ENCODE results near the gene ZG16. TPM values are rescaled to one million over a fixed set of nuclear protein-coding genes. Genes with fewer than 3 reads are reported as not detected.

Gene ZG16
- polyA plus RNA-seq, 1 donor (not counting 4 experiments of a cell fraction or from before 2014, with no cell fraction given), result not detected

DNA sequence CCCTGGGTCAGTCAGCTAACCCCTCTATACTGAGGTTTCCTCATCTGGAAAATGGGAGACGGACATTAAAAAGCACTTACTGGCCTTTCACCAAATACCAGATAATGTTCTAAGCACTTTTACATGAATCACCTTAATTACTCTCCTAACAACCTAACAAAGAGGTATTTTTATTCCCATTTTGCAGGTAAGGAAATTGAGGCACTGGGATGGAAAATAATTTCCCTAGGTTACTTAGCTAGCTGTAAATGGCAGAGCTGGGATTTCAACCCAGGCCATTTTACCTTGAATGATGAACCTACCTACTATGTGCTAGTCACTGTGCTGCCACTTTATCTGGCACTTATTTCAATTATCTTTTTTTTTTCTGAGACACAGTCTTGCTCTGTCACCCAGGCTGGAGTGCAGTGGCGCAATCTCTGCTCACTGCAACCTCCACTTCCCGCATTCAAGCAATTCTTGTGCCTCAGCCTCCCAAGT is 16.2 kb downstream of the ZG16 start:
- dilution Hi-C loops (cut with MboI; ENCODE audit: extremely low pct_ligation_motif_present, low sequenced_read_pairs), result no loop called here
- FAIRE-seq, result no peak

GRCh38 chr16:29802416-29802935 is 24.4 kb downstream of the ZG16 start:
- dilution Hi-C loops (cut with MboI; ENCODE audit: extremely low pct_ligation_motif_present, low sequenced_read_pairs), result no loop called here
- H3K36me3 ChIP-seq (ENCODE audit: control insufficient read depth in 2 of 2, extremely low read depth in 1 of 2, insufficient read depth in 2 of 2, low read length in 2 of 2), result peaks cover 19 to 32% of the 10 kb centered on the region in 2 experiments
- H3K4me2 ChIP-seq (ENCODE audit: control insufficient read depth, extremely low read depth, insufficient read depth, low read depth, low read length), result no peak overlapping the region
- H4K20me1 ChIP-seq (ENCODE audit: control insufficient read depth, extremely low read depth, insufficient read depth, low read length), result no peaks in the 10 kb centered on the region
- no peak overlapping the region for H3K9ac ChIP-seq (ENCODE audit: control insufficient read depth, extremely low read depth, insufficient read depth, low read length)
- no peaks in the 10 kb centered on the region for H3K27me3 ChIP-seq (ENCODE audit: control insufficient read depth, extremely low read depth, insufficient read depth, low read length)
- peaks cover 8% of the 10 kb centered on the region for H3K4me1 ChIP-seq (ENCODE audit: control insufficient read depth, extremely low read depth, insufficient read depth, low read length)
- no peaks in the 10 kb centered on the region for H3K9me3 ChIP-seq (ENCODE audit: control insufficient read depth, low read depth, low read length)
- FAIRE-seq (no peak), DNase-seq (ENCODE audit: low read depth, low spot score) (no peak)
- H3K4me3 ChIP-seq (ENCODE audit: control insufficient read depth in 2 of 3, extremely low read depth in 1 of 3, insufficient read depth in 2 of 3, low read depth in 1 of 3, low read length in 3 of 3), result no peak overlapping the region
- no peak overlapping the region for H3K27ac ChIP-seq (ENCODE audit: control insufficient read depth, insufficient read depth, low read length)
- no peaks in the 10 kb centered on the region for H3K9me1 ChIP-seq (ENCODE audit: control insufficient read depth, extremely low read depth, insufficient read depth, low read length)
- no peak overlapping the region for H2AFZ ChIP-seq (ENCODE audit: control insufficient read depth, low read length)
- peaks cover 4% of the 10 kb centered on the region for H3K79me2 ChIP-seq (ENCODE audit: control insufficient read depth, insufficient read depth, low read length)
- no peak for TF ChIP-seq EZH2 (IDR thresholded peaks at IDR 0.05; ENCODE audit: low read length)
- TF ChIP-seq, protein P1, sequence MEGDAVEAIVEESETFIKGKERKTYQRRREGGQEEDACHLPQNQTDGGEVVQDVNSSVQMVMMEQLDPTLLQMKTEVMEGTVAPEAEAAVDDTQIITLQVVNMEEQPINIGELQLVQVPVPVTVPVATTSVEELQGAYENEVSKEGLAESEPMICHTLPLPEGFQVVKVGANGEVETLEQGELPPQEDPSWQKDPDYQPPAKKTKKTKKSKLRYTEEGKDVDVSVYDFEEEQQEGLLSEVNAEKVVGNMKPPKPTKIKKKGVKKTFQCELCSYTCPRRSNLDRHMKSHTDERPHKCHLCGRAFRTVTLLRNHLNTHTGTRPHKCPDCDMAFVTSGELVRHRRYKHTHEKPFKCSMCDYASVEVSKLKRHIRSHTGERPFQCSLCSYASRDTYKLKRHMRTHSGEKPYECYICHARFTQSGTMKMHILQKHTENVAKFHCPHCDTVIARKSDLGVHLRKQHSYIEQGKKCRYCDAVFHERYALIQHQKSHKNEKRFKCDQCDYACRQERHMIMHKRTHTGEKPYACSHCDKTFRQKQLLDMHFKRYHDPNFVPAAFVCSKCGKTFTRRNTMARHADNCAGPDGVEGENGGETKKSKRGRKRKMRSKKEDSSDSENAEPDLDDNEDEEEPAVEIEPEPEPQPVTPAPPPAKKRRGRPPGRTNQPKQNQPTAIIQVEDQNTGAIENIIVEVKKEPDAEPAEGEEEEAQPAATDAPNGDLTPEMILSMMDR (optimal IDR thresholded peaks at IDR 0.05 in 1 of 3, IDR thresholded peaks at IDR 0.05 in 1 of 3, conservative IDR thresholded peaks at IDR 0.05 in 1 of 3; ENCODE audit: extremely low read depth in 1 of 3, insufficient read depth in 2 of 3, low read length in 3 of 3), result no peak

More for the DNA sequence above, 16.2 kb downstream of the ZG16 start:
- peaks cover 13 to 21% of the 10 kb centered on the region in 2 experiments for H3K36me3 ChIP-seq (ENCODE audit: control insufficient read depth in 2 of 2, extremely low read depth in 1 of 2, insufficient read depth in 2 of 2, low read length in 2 of 2)
- H3K4me1 ChIP-seq (ENCODE audit: control insufficient read depth, extremely low read depth, insufficient read depth, low read length), result peaks cover 21% of the 10 kb centered on the region
- DNase-seq (ENCODE audit: low read depth, low spot score), result no peak
- H3K4me2 ChIP-seq (ENCODE audit: control insufficient read depth, extremely low read depth, insufficient read depth, low read depth, low read length), result no peak overlapping the region
- no peak overlapping the region for H2AFZ ChIP-seq (ENCODE audit: control insufficient read depth, low read length)
- H4K20me1 ChIP-seq (ENCODE audit: control insufficient read depth, extremely low read depth, insufficient read depth, low read length), result no peaks in the 10 kb centered on the region
- TF ChIP-seq, protein P1 (optimal IDR thresholded peaks at IDR 0.05 in 1 of 3, IDR thresholded peaks at IDR 0.05 in 1 of 3, conservative IDR thresholded peaks at IDR 0.05 in 1 of 3; ENCODE audit: extremely low read depth in 1 of 3, insufficient read depth in 2 of 3, low read length in 3 of 3), result no peak
- no peak for TF ChIP-seq EZH2 (IDR thresholded peaks at IDR 0.05; ENCODE audit: low read length)
- H3K9me3 ChIP-seq (ENCODE audit: control insufficient read depth, low read depth, low read length), result no peaks in the 10 kb centered on the region
- H3K4me3 ChIP-seq (ENCODE audit: control insufficient read depth in 2 of 3, extremely low read depth in 1 of 3, insufficient read depth in 2 of 3, low read depth in 1 of 3, low read length in 3 of 3), result no peak overlapping the region
- no peak overlapping the region for H3K9ac ChIP-seq (ENCODE audit: control insufficient read depth, extremely low read depth, insufficient read depth, low read length)
- H3K27ac ChIP-seq (ENCODE audit: control insufficient read depth, insufficient read depth, low read length), result no peak overlapping the region
- H3K27me3 ChIP-seq (ENCODE audit: control insufficient read depth, extremely low read depth, insufficient read depth, low read length), result no peaks in the 10 kb centered on the region
- H3K79me2 ChIP-seq (ENCODE audit: control insufficient read depth, insufficient read depth, low read length), result peaks cover 58% of the 10 kb centered on the region
- no peaks in the 10 kb centered on the region for H3K9me1 ChIP-seq (ENCODE audit: control insufficient read depth, extremely low read depth, insufficient read depth, low read length)
